T-helper 2 cell treated with Interferon-gamma antibody and Interleukin-4, amounts not matched to agents 5 μg/mL and 100 μg/mL, for 36 hours (primary cell): ENCODE results near the gene UBE2S.

Experiments
- DNase-seq: peaks from one replicate; pipeline ENCODE4 v3.0.0; 2021; ENCODE audit warnings: low spot score
- H3K27ac Mint-ChIP-seq: one replicate; pipeline ENCODE4 v1.8.0; 2021; ENCODE audit warnings: mild to moderate bottlenecking, mixed read lengths
- H3K27me3 Mint-ChIP-seq: one replicate; pipeline ENCODE4 v1.8.0; 2021; ENCODE audit warnings: low read depth, mixed read lengths
- H3K36me3 Mint-ChIP-seq: one replicate; pipeline ENCODE4 v1.8.0; 2021; ENCODE audit warnings: low read depth, mixed read lengths
- H3K4me1 Mint-ChIP-seq: one replicate; pipeline ENCODE4 v1.8.0; 2021; ENCODE audit warnings: low read depth, mixed read lengths
- H3K4me3 Mint-ChIP-seq: one replicate; pipeline ENCODE4 v1.8.0; 2022; ENCODE audit warnings: mild to moderate bottlenecking, moderate library complexity, mixed read lengths
- H3K9me3 Mint-ChIP-seq: one replicate; pipeline ENCODE4 v1.8.0; 2021; ENCODE audit warnings: mixed read lengths

UBE2S gene

DNA sequence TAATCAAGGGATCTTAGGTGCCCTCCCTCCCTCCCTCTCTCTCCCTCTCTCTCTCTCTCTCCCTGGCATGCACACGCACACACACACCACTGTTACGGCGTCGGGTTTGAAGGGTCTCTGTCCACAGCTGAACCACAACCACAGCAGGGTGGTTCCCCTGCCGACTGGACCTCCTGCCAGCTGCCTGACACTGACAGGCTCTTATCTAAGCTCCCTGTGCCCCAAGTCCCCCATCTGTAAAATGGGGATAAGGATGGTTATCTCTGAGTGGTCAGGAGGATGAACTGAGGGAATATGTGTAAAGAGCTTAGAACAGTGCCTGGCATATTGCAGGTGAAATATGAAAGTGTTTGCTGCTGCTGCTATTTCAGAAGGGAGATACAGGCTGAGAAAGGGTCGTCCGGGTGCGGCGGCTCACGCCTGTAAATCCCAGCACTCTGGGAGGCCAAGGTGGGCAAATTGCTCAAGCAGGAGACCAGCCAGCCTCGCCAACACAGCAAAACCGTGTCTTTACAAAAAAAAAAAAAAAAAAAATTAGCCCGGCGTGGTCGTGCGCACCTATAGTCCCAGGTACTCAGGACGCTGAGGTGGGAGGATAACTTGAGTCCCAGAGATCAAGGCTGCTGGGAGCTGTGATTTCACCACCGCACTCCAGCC, 36.4 kb upstream of the UBE2S start:
- no peak overlapping the region for H3K4me3 Mint-ChIP-seq
- no peak overlapping the region for H3K27ac Mint-ChIP-seq
- H3K9me3 Mint-ChIP-seq, result no peaks in the 10 kb centered on the region
- no peak for DNase-seq
- H3K27me3 Mint-ChIP-seq, result peaks cover 53% of the 10 kb centered on the region
- H3K4me1 Mint-ChIP-seq, result peaks cover 9% of the 10 kb centered on the region
- H3K36me3 Mint-ChIP-seq, result no peaks in the 10 kb centered on the region

DNA sequence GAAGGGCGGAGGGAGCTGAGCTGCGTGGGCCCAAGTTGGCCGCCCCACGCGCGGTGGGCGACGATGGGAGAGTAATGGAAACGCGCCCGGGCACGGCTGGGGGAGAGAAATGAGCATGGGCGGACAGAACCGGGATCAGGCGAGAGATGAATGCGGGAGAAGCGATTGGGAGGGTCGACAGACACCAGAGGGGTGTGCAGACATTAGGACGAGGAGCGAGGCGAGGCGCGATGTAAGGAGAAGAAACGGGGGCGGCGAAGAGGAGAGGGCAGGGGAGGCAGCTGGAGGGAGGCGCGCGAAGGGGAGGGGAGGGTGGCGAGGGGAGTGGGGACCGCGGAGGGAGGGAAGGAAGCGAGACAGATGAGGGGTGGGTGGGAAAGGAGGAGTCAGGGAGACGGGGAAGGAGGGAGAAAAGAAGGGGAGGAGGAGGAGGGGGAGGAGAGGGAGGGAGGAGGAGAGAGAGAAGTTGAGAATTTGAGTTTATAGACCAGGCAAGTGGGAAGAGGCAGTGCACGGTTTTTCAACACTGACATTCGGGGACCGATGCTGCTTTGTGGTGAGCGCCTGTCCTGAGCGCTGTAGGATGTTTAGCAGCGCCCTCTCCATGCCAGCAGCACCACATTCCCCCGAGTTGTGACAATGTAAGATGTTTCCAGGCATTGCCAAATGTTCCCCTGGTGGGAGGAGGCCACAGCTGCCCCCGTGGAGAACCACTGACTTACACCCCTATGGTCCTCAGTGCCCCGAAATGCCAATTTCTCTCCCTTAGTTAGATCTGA, 35.6 kb upstream of the UBE2S start, which contains the start of gene SHISA7:
Gene SHISA7 (minus strand): TSS at position 256 of the 779 bp plus-strand sequence. CDS start 437 bp downstream, outside the sequence.
- no peak for DNase-seq
- no peaks in the 10 kb centered on the region for H3K9me3 Mint-ChIP-seq
- no peak within 1 kb of the TSS for H3K27ac Mint-ChIP-seq
- H3K4me3 Mint-ChIP-seq, result no peak within 1 kb of the TSS
- H3K36me3 Mint-ChIP-seq, result no peaks in the 10 kb centered on the region
- H3K4me1 Mint-ChIP-seq, result peaks cover 9% of the 10 kb centered on the region
- peaks cover 56% of the 10 kb centered on the region for H3K27me3 Mint-ChIP-seq

GRCh38 chr19:55442372-55442961, 34.9 kb upstream of the UBE2S start:
- H3K9me3 Mint-ChIP-seq, result no peaks in the 10 kb centered on the region
- H3K4me3 Mint-ChIP-seq, result no peak overlapping the region
- DNase-seq, result no peak
- H3K27ac Mint-ChIP-seq, result no peak overlapping the region
- H3K4me1 Mint-ChIP-seq, result peaks cover 9% of the 10 kb centered on the region
- H3K36me3 Mint-ChIP-seq, result no peaks in the 10 kb centered on the region
- H3K27me3 Mint-ChIP-seq, result peaks cover 57% of the 10 kb centered on the region

- H3K9me3 Mint-ChIP-seq, result no peaks in the 10 kb centered on the region
- DNase-seq, result no peak
These were observed 34.2 kb upstream of the UBE2S start for GRCh38 chr19:55441692-55442321.

GRCh38 chr19:55441319-55441691, 33.7 kb upstream of the UBE2S start:
- Mint-ChIP-seq H3K27ac (no peak overlapping the region), H3K9me3 (no peaks in the 10 kb centered on the region), H3K36me3 (no peaks in the 10 kb centered on the region), H3K4me1 (peaks cover 9% of the 10 kb centered on the region), H3K27me3 (peaks cover 61% of the 10 kb centered on the region), H3K4me3 (peak overlapping the region; percentile 1)
- no peak for DNase-seq

More at GRCh38 chr19:55441692-55442321, 34.2 kb upstream of the UBE2S start:
- Mint-ChIP-seq H3K36me3 (no peaks in the 10 kb centered on the region), H3K27me3 (peaks cover 61% of the 10 kb centered on the region), H3K4me3 (no peak overlapping the region), H3K27ac (no peak overlapping the region), H3K4me1 (peaks cover 9% of the 10 kb centered on the region)

GRCh38 chr19:55440411-55441105, 33.0 kb upstream of the UBE2S start:
- H3K27ac Mint-ChIP-seq, result no peak overlapping the region
- no peaks in the 10 kb centered on the region for H3K36me3 Mint-ChIP-seq
- peaks cover 57% of the 10 kb centered on the region for H3K27me3 Mint-ChIP-seq
- no peaks in the 10 kb centered on the region for H3K9me3 Mint-ChIP-seq
- DNase-seq, result no peak
- H3K4me3 Mint-ChIP-seq, result peak overlapping the region; percentile 1
- peaks cover 9% of the 10 kb centered on the region for H3K4me1 Mint-ChIP-seq

DNA sequence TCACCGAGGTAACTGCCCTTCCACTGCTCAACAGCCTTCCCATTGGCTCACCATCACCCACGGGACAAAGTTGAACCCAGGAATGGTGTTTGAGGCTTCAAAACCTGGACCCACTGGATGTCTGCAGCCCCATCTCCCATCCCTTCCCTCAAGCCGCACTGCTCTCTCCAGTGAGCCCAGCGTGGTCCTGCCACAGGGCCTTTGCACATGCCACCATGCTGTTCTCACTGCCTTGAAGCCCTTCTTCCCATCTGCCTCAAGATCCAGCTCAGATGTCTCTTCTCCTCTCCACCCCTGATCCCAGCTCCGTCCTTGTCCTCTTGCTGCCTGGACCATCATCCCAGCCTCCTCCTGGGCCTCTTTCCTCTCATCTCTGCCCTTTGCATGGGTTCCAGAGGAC, 31.5 kb upstream of the UBE2S start:
- Mint-ChIP-seq H3K9me3 (no peaks in the 10 kb centered on the region), H3K4me1 (peaks cover 9% of the 10 kb centered on the region), H3K27ac (no peak overlapping the region), H3K27me3 (peaks cover 45% of the 10 kb centered on the region), H3K36me3 (no peaks in the 10 kb centered on the region), H3K4me3 (no peak overlapping the region)
- no peak for DNase-seq

- Mint-ChIP-seq H3K27ac (no peak overlapping the region), H3K27me3 (peaks cover 38% of the 10 kb centered on the region), H3K4me3 (no peak overlapping the region), H3K36me3 (no peaks in the 10 kb centered on the region), H3K4me1 (peaks cover 8% of the 10 kb centered on the region), H3K9me3 (no peaks in the 10 kb centered on the region)
- peak; percentile 19 for DNase-seq
These were observed 29.8 kb upstream of the UBE2S start for GRCh38 chr19:55437410-55437809.

- Mint-ChIP-seq H3K4me3 (no peak overlapping the region), H3K27me3 (peaks cover 39% of the 10 kb centered on the region)
These were observed 29.3 kb upstream of the UBE2S start for GRCh38 chr19:55436847-55437246.

GRCh38 chr19:55435020-55435419, 27.4 kb upstream of the UBE2S start:
- Mint-ChIP-seq H3K4me3 (no peak overlapping the region), H3K9me3 (no peaks in the 10 kb centered on the region), H3K4me1 (no peaks in the 10 kb centered on the region), H3K27me3 (peaks cover 33% of the 10 kb centered on the region), H3K27ac (no peak overlapping the region), H3K36me3 (no peaks in the 10 kb centered on the region)
- no peak for DNase-seq

More at GRCh38 chr19:55436847-55437246, 29.3 kb upstream of the UBE2S start:
- Mint-ChIP-seq H3K36me3 (no peaks in the 10 kb centered on the region), H3K4me1 (peaks cover 8% of the 10 kb centered on the region), H3K9me3 (no peaks in the 10 kb centered on the region), H3K27ac (no peak overlapping the region)
- DNase-seq, result no peak

- no peak for DNase-seq
- Mint-ChIP-seq H3K4me1 (no peaks in the 10 kb centered on the region), H3K36me3 (no peaks in the 10 kb centered on the region), H3K4me3 (no peak overlapping the region), H3K9me3 (no peaks in the 10 kb centered on the region), H3K27ac (no peak overlapping the region), H3K27me3 (peaks cover 30% of the 10 kb centered on the region)
These were observed 26.9 kb upstream of the UBE2S start for GRCh38 chr19:55434356-55434919.

DNA sequence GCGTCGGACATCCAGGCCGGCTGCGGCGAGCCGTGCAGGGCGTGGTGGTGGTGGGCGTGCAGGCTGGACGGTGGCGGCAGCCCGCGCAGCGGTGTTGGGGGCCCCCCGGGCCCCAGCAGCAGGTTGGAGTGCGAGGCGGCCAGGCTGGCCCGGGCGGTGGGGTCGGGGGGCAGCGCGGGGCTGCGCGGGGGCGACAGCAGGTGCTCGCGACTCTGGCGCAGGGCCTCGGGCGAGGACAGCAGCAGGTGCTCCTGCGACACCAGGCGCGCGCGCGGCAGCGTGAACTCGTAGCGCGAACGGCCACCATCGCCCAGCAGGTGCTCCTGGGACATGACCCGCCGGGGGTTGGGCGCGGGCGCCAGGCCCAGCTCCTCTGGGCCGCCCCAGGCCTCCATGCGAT, 25.7 kb upstream of the UBE2S start:
- Mint-ChIP-seq H3K4me3 (no peak overlapping the region), H3K4me1 (no peaks in the 10 kb centered on the region), H3K36me3 (no peaks in the 10 kb centered on the region), H3K27ac (no peak overlapping the region), H3K9me3 (no peaks in the 10 kb centered on the region), H3K27me3 (peaks cover 22% of the 10 kb centered on the region)
- no peak for DNase-seq

DNA sequence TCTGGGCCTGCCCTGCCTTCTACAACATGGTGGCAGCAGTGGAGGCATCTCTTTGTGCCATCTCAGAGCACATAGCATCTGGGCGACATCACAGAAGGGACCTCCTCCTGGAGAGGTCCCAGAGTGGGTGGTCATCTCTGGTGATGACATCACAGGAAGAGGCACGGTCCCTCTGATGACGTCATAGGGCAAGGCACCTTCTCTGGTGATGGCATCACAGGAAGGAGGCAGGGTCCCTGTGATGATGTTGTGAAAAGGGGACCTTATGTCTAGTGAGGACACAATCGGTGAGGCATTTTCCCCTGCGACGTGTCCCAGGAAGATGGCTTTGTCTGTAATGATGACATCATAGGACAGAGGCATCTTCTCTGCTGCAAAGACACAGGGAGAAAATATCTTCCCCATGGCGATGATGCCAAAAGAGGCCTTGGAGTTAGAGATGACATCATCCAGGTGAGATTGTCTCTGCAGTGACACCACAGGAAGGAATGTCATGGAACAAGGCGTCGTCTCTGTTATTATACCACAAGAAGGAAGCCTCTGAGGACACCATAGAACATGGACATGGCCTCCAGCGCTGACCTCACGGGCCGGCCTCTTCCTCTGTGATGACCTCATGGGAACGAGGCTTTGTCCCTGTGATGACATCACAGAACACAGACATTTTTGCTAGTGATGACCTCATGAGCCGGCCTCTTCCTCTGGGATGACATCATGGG, 24.8 kb upstream of the UBE2S start:
- H3K27me3 Mint-ChIP-seq, result peaks cover 21% of the 10 kb centered on the region
- H3K9me3 Mint-ChIP-seq, result no peaks in the 10 kb centered on the region
- no peaks in the 10 kb centered on the region for H3K4me1 Mint-ChIP-seq
- H3K36me3 Mint-ChIP-seq, result no peaks in the 10 kb centered on the region
- no peak overlapping the region for H3K27ac Mint-ChIP-seq
- H3K4me3 Mint-ChIP-seq, result no peak overlapping the region
- no peak for DNase-seq
